ENCODE data around the gene ABCA13. TPM values are rescaled to one million over a fixed set of nuclear protein-coding genes. Genes with fewer than 3 reads are reported as not detected.

ABCA13 gene
- total and polyA plus RNA-seq, 2 donors (not counting 3 experiments of a cell fraction or from before 2014, with no cell fraction given) = 0.01 to 0.11 TPM

DNA sequence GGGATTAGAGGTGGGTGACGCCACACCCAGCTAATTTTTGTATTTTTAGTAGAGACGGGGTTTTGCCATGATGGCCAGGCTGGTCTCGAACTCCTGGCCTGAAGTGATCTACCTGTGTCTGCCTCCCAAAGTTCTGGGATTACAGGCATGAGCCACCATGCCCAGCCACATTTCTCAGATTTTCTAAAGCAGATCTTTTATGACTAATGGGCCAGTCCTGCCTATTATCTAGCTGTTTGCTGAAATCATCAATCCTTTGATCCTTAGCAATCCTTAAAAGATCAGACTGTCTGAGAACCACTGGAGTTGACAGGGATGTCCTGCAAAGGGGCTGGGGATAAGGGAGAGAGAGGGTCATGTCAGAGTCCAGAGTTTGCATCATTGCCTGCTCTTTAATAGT, 21.2 kb upstream of the ABCA13 start:
- Histone ChIP-seq H3K9ac (replicated peaks; ENCODE audit: extremely low read depth, insufficient read depth, low read length) (no peak overlapping the region), H3K4me3 (replicated peaks in 1 of 3; ENCODE audit: insufficient read depth in 1 of 3, low read depth in 1 of 3, low read length in 3 of 3) (no peak overlapping the region), H3K4me2 (ENCODE audit: insufficient read depth, low read length) (no peak overlapping the region), H3K9me3 (replicated peaks; ENCODE audit: control insufficient read depth, insufficient read depth, low read length) (no peaks in the 10 kb centered on the region), H3K27ac (ENCODE audit: insufficient read depth, low read depth, low read length) (no peak overlapping the region), H4K20me1 (replicated peaks; ENCODE audit: control insufficient read depth, extremely low read depth, insufficient read depth, low read length) (no peaks in the 10 kb centered on the region), H3K27me3 (ENCODE audit: control insufficient read depth in 2 of 2, insufficient read depth in 2 of 2, low read length in 2 of 2) (peaks cover 8% of the 10 kb centered on the region in 2 experiments), H2AFZ (ENCODE audit: low read depth, low read length) (no peak overlapping the region), H3K36me3 (ENCODE audit: control insufficient read depth in 2 of 2, extremely low read depth in 1 of 2, insufficient read depth in 2 of 2, low read length in 2 of 2) (no peaks in the 10 kb centered on the region), H3K79me2 (ENCODE audit: control insufficient read depth, insufficient read depth, low read length) (no peaks in the 10 kb centered on the region), H3K4me1 (ENCODE audit: control insufficient read depth, extremely low read depth, insufficient read depth, low read length) (no peaks in the 10 kb centered on the region), H3K9me1 (replicated peaks; ENCODE audit: control insufficient read depth, extremely low read depth, insufficient read depth, low read length) (no peaks in the 10 kb centered on the region)
- intact Hi-C loops (cut with micrococcal nuclease) (loop anchor here (10.0 kb wide), 1 partner anchor 355 kb away; no protein-coding TSS in a partner anchor), dilution Hi-C loops (cut with MboI; ENCODE audit: extremely low pct_ligation_motif_present, low sequenced_read_pairs) (no loop called here)
- no peak for TF ChIP-seq JUN (IDR thresholded peaks at IDR 0.05; ENCODE audit: borderline replicate concordance, insufficient read depth, insufficient read length, low read depth)
- no peak for TF ChIP-seq POLR2AphosphoS5 (IDR thresholded peaks at IDR 0.05; ENCODE audit: insufficient read depth, low read depth, low read length)
- TF ChIP-seq POLR2A (IDR thresholded peaks at IDR 0.05; ENCODE audit: low read depth, low read length) = no peak
- TF ChIP-seq FOS (IDR thresholded peaks at IDR 0.05; ENCODE audit: borderline replicate concordance, insufficient read depth, low read length) = no peak
- TF ChIP-seq GATA2 (IDR thresholded peaks at IDR 0.05; ENCODE audit: insufficient read depth, insufficient read length, low read depth, low read length) = no peak
- no peak for TF ChIP-seq MYC (IDR thresholded peaks at IDR 0.05; ENCODE audit: low read depth, low read length)
- TF ChIP-seq, protein P1, sequence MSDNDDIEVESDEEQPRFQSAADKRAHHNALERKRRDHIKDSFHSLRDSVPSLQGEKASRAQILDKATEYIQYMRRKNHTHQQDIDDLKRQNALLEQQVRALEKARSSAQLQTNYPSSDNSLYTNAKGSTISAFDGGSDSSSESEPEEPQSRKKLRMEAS (IDR thresholded peaks at IDR 0.05; ENCODE audit: insufficient read depth, insufficient read length) = no peak
- TF ChIP-seq, protein P2, sequence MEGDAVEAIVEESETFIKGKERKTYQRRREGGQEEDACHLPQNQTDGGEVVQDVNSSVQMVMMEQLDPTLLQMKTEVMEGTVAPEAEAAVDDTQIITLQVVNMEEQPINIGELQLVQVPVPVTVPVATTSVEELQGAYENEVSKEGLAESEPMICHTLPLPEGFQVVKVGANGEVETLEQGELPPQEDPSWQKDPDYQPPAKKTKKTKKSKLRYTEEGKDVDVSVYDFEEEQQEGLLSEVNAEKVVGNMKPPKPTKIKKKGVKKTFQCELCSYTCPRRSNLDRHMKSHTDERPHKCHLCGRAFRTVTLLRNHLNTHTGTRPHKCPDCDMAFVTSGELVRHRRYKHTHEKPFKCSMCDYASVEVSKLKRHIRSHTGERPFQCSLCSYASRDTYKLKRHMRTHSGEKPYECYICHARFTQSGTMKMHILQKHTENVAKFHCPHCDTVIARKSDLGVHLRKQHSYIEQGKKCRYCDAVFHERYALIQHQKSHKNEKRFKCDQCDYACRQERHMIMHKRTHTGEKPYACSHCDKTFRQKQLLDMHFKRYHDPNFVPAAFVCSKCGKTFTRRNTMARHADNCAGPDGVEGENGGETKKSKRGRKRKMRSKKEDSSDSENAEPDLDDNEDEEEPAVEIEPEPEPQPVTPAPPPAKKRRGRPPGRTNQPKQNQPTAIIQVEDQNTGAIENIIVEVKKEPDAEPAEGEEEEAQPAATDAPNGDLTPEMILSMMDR (IDR thresholded peaks at IDR 0.05; ENCODE audit: extremely low read depth in 1 of 2, insufficient read depth in 1 of 2, low read depth in 1 of 2, low read length in 2 of 2) = no peak
- TF ChIP-seq EZH2 (IDR thresholded peaks at IDR 0.05; ENCODE audit: borderline replicate concordance, low read depth, low read length, severe bottlenecking) = no peak
- POLR2A ChIA-PET = no interaction called here
- CTCF ChIA-PET = interaction anchor here (1.3 kb wide), 1 partner anchor 40 kb away, joined by 4 read pairs; no protein-coding TSS in a partner anchor
- no TSS peak for BruUV-seq (replicated peaks)
- FAIRE-seq = no peak
- no peak for DNase-seq (ENCODE audit: low read depth, low spot score)
